ENCODE results near the gene SPIRE2. TPM values are rescaled to one million over a fixed set of nuclear protein-coding genes. Genes with fewer than 3 reads are reported as not detected.
A peak's percentile ranks its signal among the peaks of the same experiment; 100 is the strongest.
"Not testable (repeated sequence)": the region's sequence is repeated elsewhere in the genome, so short reads cannot be mapped to it uniquely, and the experiment has no call there.

The SPIRE2 gene
- total RNA-seq (0.35 TPM), polyA plus RNA-seq (not detected)

DNA sequence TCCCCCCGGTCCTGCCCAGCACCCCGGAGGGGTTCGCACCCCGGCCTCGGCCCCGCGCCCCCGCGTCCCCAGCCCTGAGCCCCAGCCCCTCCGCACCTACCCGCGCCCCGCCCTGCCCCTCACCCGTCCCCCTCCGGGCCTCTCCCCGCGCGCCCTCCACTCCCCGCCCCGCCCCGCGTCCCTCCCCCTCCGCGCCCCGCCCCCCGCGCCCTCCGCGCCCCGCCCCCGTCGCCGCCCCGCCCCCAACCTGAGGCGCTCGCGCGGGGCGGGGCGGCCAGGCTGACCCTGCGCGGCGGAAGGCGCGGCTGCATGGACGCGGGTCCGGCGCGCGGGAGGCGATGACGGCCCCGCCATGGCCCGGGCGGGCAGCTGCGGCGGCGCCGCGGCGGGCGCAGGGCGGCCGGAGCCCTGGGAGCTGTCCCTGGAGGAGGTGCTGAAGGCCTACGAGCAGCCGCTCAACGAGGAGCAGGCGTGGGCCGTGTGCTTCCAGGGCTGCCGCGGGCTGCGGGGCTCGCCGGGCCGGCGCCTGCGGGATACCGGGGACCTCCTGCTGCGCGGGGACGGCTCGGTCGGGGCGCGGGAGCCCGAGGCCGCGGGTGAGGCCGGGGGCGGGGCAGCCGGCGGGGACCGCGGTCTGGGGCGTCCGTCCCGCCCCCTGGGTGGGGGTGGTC, at the start of gene SPIRE2:
Gene SPIRE2, plus strand, starts transcription at position 277 of the 671 bp plus-strand sequence. Its CDS starts 76 bp downstream, at position 353.
- peaks cover 0 to 7% (median 0%) of the 10 kb centered on the region in 7 donors for H3K9me3 Mint-ChIP-seq
- no peaks in the 10 kb centered on the region for H3K36me3 Mint-ChIP-seq
- peak within 1 kb of the TSS in 3 of 4 donors; percentile 61 to 75 (median 61) for H3K4me3 Mint-ChIP-seq
- Histone ChIP-seq H3K27ac (ENCODE audit: insufficient read depth, low read length, poor library complexity, severe bottlenecking) (no peak within 1 kb of the TSS), H3K4me1 (ENCODE audit: control insufficient read depth, insufficient read depth, low read length, poor library complexity, severe bottlenecking) (peaks cover 12% of the 10 kb centered on the region), H3K36me3 (ENCODE audit: control insufficient read depth, insufficient read depth, low read length) (no peaks in the 10 kb centered on the region), H3K4me3 (ENCODE audit: low read depth, low read length) (no peak within 1 kb of the TSS), H3K9me3 (ENCODE audit: control insufficient read depth in 2 of 2, low read length in 2 of 2) (no peaks in the 10 kb centered on the region), H3K27me3 (ENCODE audit: control insufficient read depth, insufficient read depth, low read length) (peaks cover 6% of the 10 kb centered on the region)
- peaks cover 0 to 7% (median 1%) of the 10 kb centered on the region in 4 donors for H3K4me1 Mint-ChIP-seq
- ATAC-seq (ENCODE audit: low read depth in 2 of 2) (peak; percentile 85 to 89), DNase-seq (peak; percentile 55 to 73 (median 56))
- H3K27ac Mint-ChIP-seq, result no peak within 1 kb of the TSS
- peaks cover 30% of the 10 kb centered on the region for H3K27me3 Mint-ChIP-seq

- no peak for DNase-seq
- Mint-ChIP-seq H3K27ac (no peak overlapping the region), H3K27me3 (no peaks in the 10 kb centered on the region), H3K36me3 (no peaks in the 10 kb centered on the region), H3K4me3 (no peak overlapping the region), H3K9me3 (no peaks in the 10 kb centered on the region), H3K4me1 (peaks cover 0 to 5% (median 3%) of the 10 kb centered on the region in 4 donors)
- no peaks in the 10 kb centered on the region for H3K9me3 ChIP-seq (ENCODE audit: control insufficient read depth in 2 of 2, low read length in 2 of 2)
- no peaks in the 10 kb centered on the region for H3K27me3 ChIP-seq (ENCODE audit: control insufficient read depth, insufficient read depth, low read length)
- no peaks in the 10 kb centered on the region for H3K36me3 ChIP-seq (ENCODE audit: control insufficient read depth, insufficient read depth, low read length)
- no peak overlapping the region for H3K4me3 ChIP-seq (ENCODE audit: low read depth, low read length)
- no peaks in the 10 kb centered on the region for H3K4me1 ChIP-seq (ENCODE audit: control insufficient read depth, insufficient read depth, low read length, poor library complexity, severe bottlenecking)
- no peak for ATAC-seq (ENCODE audit: low read depth in 2 of 2)
- H3K27ac ChIP-seq (ENCODE audit: insufficient read depth, low read length, poor library complexity, severe bottlenecking), result no peak overlapping the region
Measured at GRCh38 chr16:89779231-89779908, 48.9 kb upstream of the SPIRE2 start.

- Histone ChIP-seq H3K9me3 (ENCODE audit: control insufficient read depth in 2 of 2, low read length in 2 of 2) (no peaks in the 10 kb centered on the region), H3K4me3 (ENCODE audit: low read depth, low read length) (no peak overlapping the region), H3K4me1 (ENCODE audit: control insufficient read depth, insufficient read depth, low read length, poor library complexity, severe bottlenecking) (no peaks in the 10 kb centered on the region), H3K27me3 (ENCODE audit: control insufficient read depth, insufficient read depth, low read length) (no peaks in the 10 kb centered on the region), H3K36me3 (ENCODE audit: control insufficient read depth, insufficient read depth, low read length) (no peaks in the 10 kb centered on the region), H3K27ac (ENCODE audit: insufficient read depth, low read length, poor library complexity, severe bottlenecking) (no peak overlapping the region)
- H3K27ac Mint-ChIP-seq, result no peak overlapping the region
- DNase-seq, result no peak
- H3K27me3 Mint-ChIP-seq, result no peaks in the 10 kb centered on the region
- peaks cover 0 to 11% (median 5%) of the 10 kb centered on the region in 4 donors for H3K4me1 Mint-ChIP-seq
- no peaks in the 10 kb centered on the region for H3K9me3 Mint-ChIP-seq
- no peaks in the 10 kb centered on the region for H3K36me3 Mint-ChIP-seq
- ATAC-seq (ENCODE audit: low read depth in 2 of 2), result no peak
- H3K4me3 Mint-ChIP-seq, result no peak overlapping the region
Measured at GRCh38 chr16:89779909-89780305, 48.4 kb upstream of the SPIRE2 start.

GRCh38 chr16:89782489-89782888, 45.8 kb upstream of the SPIRE2 start:
- DNase-seq (no peak), ATAC-seq (ENCODE audit: low read depth in 2 of 2) (no peak)
- Histone ChIP-seq H3K36me3 (ENCODE audit: control insufficient read depth, insufficient read depth, low read length) (no peaks in the 10 kb centered on the region), H3K27me3 (ENCODE audit: control insufficient read depth, insufficient read depth, low read length) (no peaks in the 10 kb centered on the region), H3K27ac (ENCODE audit: insufficient read depth, low read length, poor library complexity, severe bottlenecking) (no peak overlapping the region), H3K9me3 (ENCODE audit: control insufficient read depth in 2 of 2, low read length in 2 of 2) (no peaks in the 10 kb centered on the region), H3K4me3 (ENCODE audit: low read depth, low read length) (no peak overlapping the region), H3K4me1 (ENCODE audit: control insufficient read depth, insufficient read depth, low read length, poor library complexity, severe bottlenecking) (peaks cover 10% of the 10 kb centered on the region)
- no peak overlapping the region for H3K4me3 Mint-ChIP-seq
- H3K4me1 Mint-ChIP-seq, result peaks cover 6 to 27% (median 10%) of the 10 kb centered on the region in 4 donors
- peak overlapping the region in 2 of 3 donors; percentile 15 to 21 for H3K27ac Mint-ChIP-seq
- H3K36me3 Mint-ChIP-seq, result no peaks in the 10 kb centered on the region
- H3K9me3 Mint-ChIP-seq, result no peaks in the 10 kb centered on the region
- no peaks in the 10 kb centered on the region for H3K27me3 Mint-ChIP-seq

- DNase-seq; H3K36me3 ChIP-seq (ENCODE audit: control insufficient read depth, insufficient read depth, low read length); H3K9me3 Mint-ChIP-seq; H3K27ac Mint-ChIP-seq; H3K27me3 ChIP-seq (ENCODE audit: control insufficient read depth, insufficient read depth, low read length); H3K9me3 ChIP-seq (ENCODE audit: control insufficient read depth in 2 of 2, low read length in 2 of 2); H3K27me3 Mint-ChIP-seq; ATAC-seq (ENCODE audit: low read depth in 2 of 2); H3K4me3 ChIP-seq (ENCODE audit: low read depth, low read length); H3K36me3 Mint-ChIP-seq; H3K27ac ChIP-seq (ENCODE audit: insufficient read depth, low read length, poor library complexity, severe bottlenecking); H3K4me3 Mint-ChIP-seq: not testable (repeated sequence)
- H3K4me1 ChIP-seq (ENCODE audit: control insufficient read depth, insufficient read depth, low read length, poor library complexity, severe bottlenecking), result peaks cover 10% of the 10 kb centered on the region
- H3K4me1 Mint-ChIP-seq, result peaks cover 6 to 27% (median 10%) of the 10 kb centered on the region in 4 donors
Measured at GRCh38 chr16:89783952-89784351, 44.3 kb upstream of the SPIRE2 start.

GRCh38 chr16:89784406-89784805, 43.9 kb upstream of the SPIRE2 start:
- ATAC-seq (ENCODE audit: low read depth in 2 of 2) (no peak), DNase-seq (no peak)
- Histone ChIP-seq H3K4me1 (ENCODE audit: control insufficient read depth, insufficient read depth, low read length, poor library complexity, severe bottlenecking) (peaks cover 10% of the 10 kb centered on the region), H3K36me3 (ENCODE audit: control insufficient read depth, insufficient read depth, low read length) (no peaks in the 10 kb centered on the region), H3K27me3 (ENCODE audit: control insufficient read depth, insufficient read depth, low read length) (no peaks in the 10 kb centered on the region), H3K27ac (ENCODE audit: insufficient read depth, low read length, poor library complexity, severe bottlenecking) (no peak overlapping the region), H3K9me3 (ENCODE audit: control insufficient read depth in 2 of 2, low read length in 2 of 2) (no peaks in the 10 kb centered on the region), H3K4me3 (ENCODE audit: low read depth, low read length) (no peak overlapping the region)
- no peaks in the 10 kb centered on the region for H3K27me3 Mint-ChIP-seq
- H3K4me3 Mint-ChIP-seq, result peak overlapping the region in 2 of 4 donors; percentile 17 to 38
- no peaks in the 10 kb centered on the region for H3K9me3 Mint-ChIP-seq
- peaks cover 6 to 27% (median 10%) of the 10 kb centered on the region in 4 donors for H3K4me1 Mint-ChIP-seq
- peak overlapping the region in 2 of 3 donors; percentile 5 to 72 for H3K27ac Mint-ChIP-seq
- H3K36me3 Mint-ChIP-seq, result no peaks in the 10 kb centered on the region

DNA sequence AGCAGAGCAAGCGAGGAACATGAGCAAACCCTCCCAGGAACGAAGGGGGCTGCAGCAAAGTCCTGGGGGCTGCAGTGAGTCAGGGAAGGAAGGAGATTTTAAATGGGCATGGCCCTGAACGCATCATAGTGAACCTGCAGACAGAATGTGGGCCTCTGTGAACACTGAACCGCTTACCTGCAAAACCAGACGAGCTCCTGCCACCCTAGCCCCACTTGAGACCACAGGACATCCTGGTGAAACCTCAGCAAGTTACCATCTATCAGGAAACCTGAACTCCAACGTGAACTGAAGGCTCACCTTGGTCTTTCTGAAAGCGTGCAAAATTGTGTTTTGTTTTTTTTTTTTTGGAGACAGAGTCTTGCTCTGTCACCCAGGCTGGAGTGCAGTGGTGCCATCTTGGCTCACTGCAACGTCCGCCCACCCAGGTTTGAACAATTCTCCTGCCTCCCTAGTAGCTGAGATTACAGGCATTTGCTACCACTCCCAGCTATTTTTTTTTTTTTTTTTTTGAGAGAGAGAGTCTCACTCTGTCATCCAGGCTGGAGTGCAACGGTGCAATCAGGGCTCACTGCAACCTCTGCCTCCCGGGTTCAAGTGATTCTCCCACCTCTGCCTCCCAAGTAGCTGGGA, 42.6 kb upstream of the SPIRE2 start:
- H3K9me3 ChIP-seq (ENCODE audit: control insufficient read depth in 2 of 2, low read length in 2 of 2), result no peaks in the 10 kb centered on the region
- H3K4me3 ChIP-seq (ENCODE audit: low read depth, low read length), result no peak overlapping the region
- no peaks in the 10 kb centered on the region for H3K27me3 Mint-ChIP-seq
- ATAC-seq (ENCODE audit: low read depth in 2 of 2) (peak; percentile 55 to 77), DNase-seq (no peak)
- H3K36me3 Mint-ChIP-seq, result no peaks in the 10 kb centered on the region
- no peak overlapping the region for H3K27ac ChIP-seq (ENCODE audit: insufficient read depth, low read length, poor library complexity, severe bottlenecking)
- peak overlapping the region in 1 of 4 donors; percentile 47 for H3K4me3 Mint-ChIP-seq
- H3K9me3 Mint-ChIP-seq, result no peaks in the 10 kb centered on the region
- H3K27me3 ChIP-seq (ENCODE audit: control insufficient read depth, insufficient read depth, low read length), result no peaks in the 10 kb centered on the region
- H3K36me3 ChIP-seq (ENCODE audit: control insufficient read depth, insufficient read depth, low read length), result no peaks in the 10 kb centered on the region
- H3K4me1 ChIP-seq (ENCODE audit: control insufficient read depth, insufficient read depth, low read length, poor library complexity, severe bottlenecking), result peaks cover 10% of the 10 kb centered on the region
- H3K4me1 Mint-ChIP-seq, result peaks cover 6 to 27% (median 10%) of the 10 kb centered on the region in 4 donors
- peak overlapping the region in 1 of 3 donors; percentile 72 for H3K27ac Mint-ChIP-seq
